SKM-1 (cell line): Measurements from ENCODE around the gene NECTIN1.

Experiments
- DNase-seq: peaks from one replicate; lab custom pipeline; 2025; ENCODE audit not compliant: unreplicated experiment; lab: John Stamatoyannopoulos, UW

Gene NECTIN1

GRCh38 chr11:119714189-119714588 lies 14.8 kb downstream of the NECTIN1 start:
- DNase-seq, result no peak

GRCh38 chr11:119713359-119714040 lies 15.5 kb downstream of the NECTIN1 start:
- no peak for DNase-seq

GRCh38 chr11:119712459-119713358 lies 16.3 kb downstream of the NECTIN1 start:
- DNase-seq, result peak; percentile 84

GRCh38 chr11:119712006-119712405 lies 17.0 kb downstream of the NECTIN1 start:
- DNase-seq, result no peak

- no peak for DNase-seq
Measured at GRCh38 chr11:119711476-119711875, 17.5 kb downstream of the NECTIN1 start.

GRCh38 chr11:119710417-119710816 lies 18.6 kb downstream of the NECTIN1 start:
- DNase-seq, result no peak

- DNase-seq, result peak; percentile 81
Measured at GRCh38 chr11:119709638-119710346, 19.2 kb downstream of the NECTIN1 start.

- DNase-seq, result peak; percentile 81
Measured at GRCh38 chr11:119709171-119709570, 19.8 kb downstream of the NECTIN1 start.

GRCh38 chr11:119708384-119708783 lies 20.6 kb downstream of the NECTIN1 start:
- no peak for DNase-seq

- DNase-seq, result no peak
Measured at GRCh38 chr11:119706887-119707286, 22.1 kb downstream of the NECTIN1 start.

GRCh38 chr11:119706029-119706428 lies 23.0 kb downstream of the NECTIN1 start:
- no peak for DNase-seq

GRCh38 chr11:119705362-119705761 lies 23.6 kb downstream of the NECTIN1 start:
- no peak for DNase-seq

GRCh38 chr11:119704849-119705248 lies 24.2 kb downstream of the NECTIN1 start:
- DNase-seq, result no peak

- DNase-seq, result no peak
Measured at GRCh38 chr11:119701591-119702549, 27.1 kb downstream of the NECTIN1 start.

- no peak for DNase-seq
Measured at GRCh38 chr11:119700536-119701346, 28.3 kb downstream of the NECTIN1 start.

GRCh38 chr11:119700030-119700429 lies 29.0 kb downstream of the NECTIN1 start:
- no peak for DNase-seq

GRCh38 chr11:119699227-119699626 lies 29.8 kb downstream of the NECTIN1 start:
- no peak for DNase-seq

- no peak for DNase-seq
Measured at GRCh38 chr11:119697882-119698281, 31.1 kb downstream of the NECTIN1 start.

- no peak for DNase-seq
Measured at GRCh38 chr11:119697445-119697844, 31.6 kb downstream of the NECTIN1 start.
